Measurements from ENCODE around the gene C9orf72.

Gene C9orf72

DNA sequence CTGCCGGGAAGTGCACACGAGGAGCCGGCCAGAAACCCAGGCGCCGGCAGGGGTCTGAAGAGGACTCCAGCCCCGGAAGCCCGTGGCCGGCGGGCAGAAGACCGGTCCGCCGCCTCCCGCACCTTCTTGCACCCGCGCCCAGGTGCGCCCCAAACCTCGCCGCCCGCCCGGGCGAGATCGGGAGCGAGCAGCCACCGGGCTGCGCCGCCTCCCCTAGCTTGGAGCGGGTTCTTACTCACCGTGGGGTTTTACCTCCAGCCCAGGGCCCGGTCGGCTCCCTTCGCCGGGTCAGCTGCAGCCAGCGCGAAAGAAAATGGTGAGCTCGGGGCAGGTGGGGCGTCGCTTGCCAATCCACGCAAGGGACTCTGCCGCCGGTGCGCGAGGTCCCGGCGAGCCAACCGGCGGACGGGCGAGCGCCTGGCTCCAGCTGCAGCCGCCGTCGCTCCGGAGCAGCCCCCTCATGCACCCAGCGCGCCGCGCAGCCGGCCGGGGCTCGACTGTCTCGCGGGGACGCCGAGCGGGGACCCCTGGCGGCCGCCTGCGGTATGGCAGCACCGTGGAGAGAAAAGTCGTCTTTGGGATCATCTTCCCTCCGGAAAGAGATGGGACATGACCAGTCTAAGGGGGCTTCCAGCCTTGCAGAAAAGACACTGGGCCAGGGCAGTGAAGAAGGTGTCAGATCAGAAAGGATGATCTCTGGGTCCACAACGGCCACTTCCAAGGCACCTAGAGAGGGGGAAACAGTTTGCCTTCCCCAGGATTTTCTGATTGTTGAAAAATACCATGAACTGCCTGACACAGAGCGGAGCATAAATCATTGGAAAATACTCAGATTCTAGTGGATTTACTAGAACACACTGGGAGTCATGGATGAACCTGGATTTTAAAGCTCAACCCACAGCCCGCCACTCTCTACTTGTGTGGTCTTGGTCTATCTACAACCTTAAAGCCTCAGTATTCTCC lies 43.7 kb downstream of the C9orf72 start, which contains the start of gene MOB3B:
Gene MOB3B (minus strand): TSS at position 499 of the 963 bp plus-strand sequence. CDS start 74,264 bp downstream, outside the sequence.
- TF ChIP-seq TOX (CRISPR knock-in tag; IDR thresholded peaks at IDR 0.05; ENCODE audit: borderline replicate concordance), result no peak
- TF ChIP-seq, protein P1, sequence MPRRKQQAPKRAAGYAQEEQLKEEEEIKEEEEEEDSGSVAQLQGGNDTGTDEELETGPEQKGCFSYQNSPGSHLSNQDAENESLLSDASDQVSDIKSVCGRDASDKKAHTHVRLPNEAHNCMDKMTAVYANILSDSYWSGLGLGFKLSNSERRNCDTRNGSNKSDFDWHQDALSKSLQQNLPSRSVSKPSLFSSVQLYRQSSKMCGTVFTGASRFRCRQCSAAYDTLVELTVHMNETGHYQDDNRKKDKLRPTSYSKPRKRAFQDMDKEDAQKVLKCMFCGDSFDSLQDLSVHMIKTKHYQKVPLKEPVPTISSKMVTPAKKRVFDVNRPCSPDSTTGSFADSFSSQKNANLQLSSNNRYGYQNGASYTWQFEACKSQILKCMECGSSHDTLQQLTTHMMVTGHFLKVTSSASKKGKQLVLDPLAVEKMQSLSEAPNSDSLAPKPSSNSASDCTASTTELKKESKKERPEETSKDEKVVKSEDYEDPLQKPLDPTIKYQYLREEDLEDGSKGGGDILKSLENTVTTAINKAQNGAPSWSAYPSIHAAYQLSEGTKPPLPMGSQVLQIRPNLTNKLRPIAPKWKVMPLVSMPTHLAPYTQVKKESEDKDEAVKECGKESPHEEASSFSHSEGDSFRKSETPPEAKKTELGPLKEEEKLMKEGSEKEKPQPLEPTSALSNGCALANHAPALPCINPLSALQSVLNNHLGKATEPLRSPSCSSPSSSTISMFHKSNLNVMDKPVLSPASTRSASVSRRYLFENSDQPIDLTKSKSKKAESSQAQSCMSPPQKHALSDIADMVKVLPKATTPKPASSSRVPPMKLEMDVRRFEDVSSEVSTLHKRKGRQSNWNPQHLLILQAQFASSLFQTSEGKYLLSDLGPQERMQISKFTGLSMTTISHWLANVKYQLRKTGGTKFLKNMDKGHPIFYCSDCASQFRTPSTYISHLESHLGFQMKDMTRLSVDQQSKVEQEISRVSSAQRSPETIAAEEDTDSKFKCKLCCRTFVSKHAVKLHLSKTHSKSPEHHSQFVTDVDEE (CRISPR knock-in tag; IDR thresholded peaks at IDR 0.05), result 0 out of 2 replicates have a peak, but pooled peaks have one; percentile 26
- peak; percentile 98 for ATAC-seq

DNA sequence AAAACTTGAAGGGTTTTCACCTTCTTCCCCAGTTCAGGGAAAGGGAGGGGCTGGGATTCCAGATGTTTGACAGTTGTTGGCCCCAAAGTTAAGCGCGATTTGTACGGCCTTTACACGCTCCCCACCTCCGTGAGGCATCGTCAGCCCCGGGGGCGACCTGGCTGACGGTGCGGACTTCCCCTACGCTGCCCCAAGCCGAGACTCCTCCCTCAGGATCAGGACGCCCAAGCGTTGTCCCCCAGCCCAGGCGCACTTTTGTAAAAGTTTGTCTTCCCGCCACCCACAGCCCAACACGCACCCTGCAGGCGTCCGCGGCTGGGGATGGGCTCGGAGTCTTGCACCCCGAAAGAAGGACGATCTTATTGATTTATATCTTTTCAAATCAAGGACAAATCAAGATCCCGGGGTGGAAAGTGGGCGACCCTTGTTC lies 44.4 kb downstream of the C9orf72 start:
- peak; percentile 36 for ATAC-seq
- no peak for TF ChIP-seq BACH2 (CRISPR knock-in tag; IDR thresholded peaks at IDR 0.05; ENCODE audit: borderline replicate concordance)

DNA sequence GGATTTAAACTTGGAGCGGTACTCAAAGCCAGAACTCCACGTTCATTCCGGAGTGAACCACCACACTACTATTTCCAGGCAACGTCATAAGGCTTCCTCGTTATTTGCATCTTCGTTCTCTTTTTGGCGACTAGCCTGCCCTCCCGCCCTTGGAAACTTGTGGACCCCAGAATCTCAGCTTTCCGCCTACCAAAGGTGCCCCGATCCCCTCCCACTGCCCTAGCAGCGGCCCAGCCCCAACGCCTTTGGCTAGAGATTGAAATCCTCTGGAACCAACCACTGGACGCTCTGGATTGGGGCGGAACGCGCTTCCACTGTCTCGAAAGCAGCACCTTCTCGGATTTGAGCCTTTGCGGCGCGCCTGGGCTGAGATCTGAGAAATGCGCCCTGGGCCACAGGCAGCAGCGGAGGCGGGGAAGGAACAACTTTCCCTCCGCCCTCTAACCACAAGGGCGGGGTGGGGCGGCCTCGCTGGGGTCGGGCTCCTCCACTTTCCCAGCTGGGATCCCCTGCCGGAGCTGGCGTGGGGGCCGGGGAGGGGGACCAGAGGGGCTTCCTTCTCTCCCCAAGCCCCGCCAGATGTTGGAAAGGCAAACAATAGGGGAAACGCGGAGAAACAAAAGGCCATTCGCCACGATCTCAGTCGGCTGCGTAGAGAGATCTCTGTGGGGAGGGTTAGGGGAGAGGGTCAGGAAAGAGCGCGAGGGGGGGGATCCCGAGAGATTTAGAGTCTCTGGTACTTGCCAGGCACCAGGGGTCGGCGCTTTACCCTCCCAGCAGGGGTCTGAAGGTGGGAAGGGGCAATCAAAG lies 45.0 kb downstream of the C9orf72 start:
- no peak for ATAC-seq
- no peak for TF ChIP-seq ESRRG (CRISPR knock-in tag; IDR thresholded peaks at IDR 0.05)
- TF ChIP-seq TOX (CRISPR knock-in tag; IDR thresholded peaks at IDR 0.05; ENCODE audit: borderline replicate concordance), result no peak
- no peak for TF ChIP-seq OSR1 (CRISPR knock-in tag; IDR thresholded peaks at IDR 0.05)
- TF ChIP-seq, protein P2, sequence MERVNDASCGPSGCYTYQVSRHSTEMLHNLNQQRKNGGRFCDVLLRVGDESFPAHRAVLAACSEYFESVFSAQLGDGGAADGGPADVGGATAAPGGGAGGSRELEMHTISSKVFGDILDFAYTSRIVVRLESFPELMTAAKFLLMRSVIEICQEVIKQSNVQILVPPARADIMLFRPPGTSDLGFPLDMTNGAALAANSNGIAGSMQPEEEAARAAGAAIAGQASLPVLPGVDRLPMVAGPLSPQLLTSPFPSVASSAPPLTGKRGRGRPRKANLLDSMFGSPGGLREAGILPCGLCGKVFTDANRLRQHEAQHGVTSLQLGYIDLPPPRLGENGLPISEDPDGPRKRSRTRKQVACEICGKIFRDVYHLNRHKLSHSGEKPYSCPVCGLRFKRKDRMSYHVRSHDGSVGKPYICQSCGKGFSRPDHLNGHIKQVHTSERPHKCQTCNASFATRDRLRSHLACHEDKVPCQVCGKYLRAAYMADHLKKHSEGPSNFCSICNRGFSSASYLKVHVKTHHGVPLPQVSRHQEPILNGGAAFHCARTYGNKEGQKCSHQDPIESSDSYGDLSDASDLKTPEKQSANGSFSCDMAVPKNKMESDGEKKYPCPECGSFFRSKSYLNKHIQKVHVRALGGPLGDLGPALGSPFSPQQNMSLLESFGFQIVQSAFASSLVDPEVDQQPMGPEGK (CRISPR knock-in tag; IDR thresholded peaks at IDR 0.05; ENCODE audit: borderline replicate concordance), result no peak
- TF ChIP-seq ISL1 (CRISPR knock-in tag; IDR thresholded peaks at IDR 0.05), result no peak
- no peak for TF ChIP-seq ZNF565 (CRISPR knock-in tag; conservative IDR thresholded peaks at IDR 0.05; ENCODE audit: low read depth)
- no peak for TF ChIP-seq ARNTL (CRISPR knock-in tag; IDR thresholded peaks at IDR 0.05; ENCODE audit: borderline replicate concordance, low read depth)
- TF ChIP-seq PPARA (CRISPR knock-in tag; IDR thresholded peaks at IDR 0.05; ENCODE audit: borderline replicate concordance), result no peak

DNA sequence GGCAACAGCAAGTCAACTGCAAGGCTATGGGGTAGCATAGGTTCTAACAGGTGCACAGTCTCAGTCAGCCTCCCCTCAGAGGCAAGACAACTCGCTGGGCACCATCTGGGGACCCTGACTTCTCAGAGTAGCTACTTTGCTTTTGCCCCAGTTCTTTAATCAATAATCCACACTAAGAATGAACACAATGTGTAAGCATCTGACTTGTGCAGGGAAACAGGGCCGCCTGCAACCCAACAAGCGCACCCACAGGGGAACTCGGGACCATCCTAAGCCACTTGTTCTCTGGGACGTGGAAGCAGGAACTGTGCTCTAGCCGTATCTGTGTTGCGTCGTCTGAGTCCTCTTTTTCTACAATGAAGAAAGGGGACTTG lies 45.6 kb downstream of the C9orf72 start:
- TF ChIP-seq, protein P3, sequence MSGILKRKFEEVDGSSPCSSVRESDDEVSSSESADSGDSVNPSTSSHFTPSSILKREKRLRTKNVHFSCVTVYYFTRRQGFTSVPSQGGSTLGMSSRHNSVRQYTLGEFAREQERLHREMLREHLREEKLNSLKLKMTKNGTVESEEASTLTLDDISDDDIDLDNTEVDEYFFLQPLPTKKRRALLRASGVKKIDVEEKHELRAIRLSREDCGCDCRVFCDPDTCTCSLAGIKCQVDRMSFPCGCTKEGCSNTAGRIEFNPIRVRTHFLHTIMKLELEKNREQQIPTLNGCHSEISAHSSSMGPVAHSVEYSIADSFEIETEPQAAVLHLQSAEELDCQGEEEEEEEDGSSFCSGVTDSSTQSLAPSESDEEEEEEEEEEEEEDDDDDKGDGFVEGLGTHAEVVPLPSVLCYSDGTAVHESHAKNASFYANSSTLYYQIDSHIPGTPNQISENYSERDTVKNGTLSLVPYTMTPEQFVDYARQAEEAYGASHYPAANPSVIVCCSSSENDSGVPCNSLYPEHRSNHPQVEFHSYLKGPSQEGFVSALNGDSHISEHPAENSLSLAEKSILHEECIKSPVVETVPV (CRISPR knock-in tag; IDR thresholded peaks at IDR 0.05), result no peak
- TF ChIP-seq TOX (CRISPR knock-in tag; IDR thresholded peaks at IDR 0.05; ENCODE audit: borderline replicate concordance) (no peak), ESRRG (CRISPR knock-in tag; IDR thresholded peaks at IDR 0.05) (no peak), PPARA (CRISPR knock-in tag; IDR thresholded peaks at IDR 0.05; ENCODE audit: borderline replicate concordance) (no peak), RARB (CRISPR knock-in tag; IDR thresholded peaks at IDR 0.05) (no peak), SNAI2 (CRISPR knock-in tag; IDR thresholded peaks at IDR 0.05) (no peak)
- TF ChIP-seq, protein P2 (CRISPR knock-in tag; IDR thresholded peaks at IDR 0.05; ENCODE audit: borderline replicate concordance), result no peak
- ATAC-seq, result no peak

DNA sequence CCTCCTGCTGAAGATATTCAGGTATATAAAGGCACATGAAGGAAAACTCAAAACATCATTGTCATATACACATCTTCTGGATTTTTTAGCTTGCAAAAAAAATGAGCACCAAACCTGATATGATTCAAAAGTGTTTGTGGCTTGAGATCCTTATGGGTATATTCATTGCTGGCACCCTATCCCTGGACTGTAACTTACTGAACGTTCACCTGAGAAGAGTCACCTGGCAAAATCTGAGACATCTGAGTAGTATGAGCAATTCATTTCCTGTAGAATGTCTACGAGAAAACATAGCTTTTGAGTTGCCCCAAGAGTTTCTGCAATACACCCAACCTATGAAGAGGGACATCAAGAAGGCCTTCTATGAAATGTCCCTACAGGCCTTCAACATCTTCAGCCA lies 49.0 kb downstream of the C9orf72 start, which contains the start of gene IFNK:
Gene IFNK (plus strand): TSS at position 55 of the 400 bp plus-strand sequence. CDS start 47 bp downstream, at position 102.
- ATAC-seq, result no peak
- TF ChIP-seq, protein P1 (CRISPR knock-in tag; IDR thresholded peaks at IDR 0.05), result no peak
- TF ChIP-seq, protein P4, sequence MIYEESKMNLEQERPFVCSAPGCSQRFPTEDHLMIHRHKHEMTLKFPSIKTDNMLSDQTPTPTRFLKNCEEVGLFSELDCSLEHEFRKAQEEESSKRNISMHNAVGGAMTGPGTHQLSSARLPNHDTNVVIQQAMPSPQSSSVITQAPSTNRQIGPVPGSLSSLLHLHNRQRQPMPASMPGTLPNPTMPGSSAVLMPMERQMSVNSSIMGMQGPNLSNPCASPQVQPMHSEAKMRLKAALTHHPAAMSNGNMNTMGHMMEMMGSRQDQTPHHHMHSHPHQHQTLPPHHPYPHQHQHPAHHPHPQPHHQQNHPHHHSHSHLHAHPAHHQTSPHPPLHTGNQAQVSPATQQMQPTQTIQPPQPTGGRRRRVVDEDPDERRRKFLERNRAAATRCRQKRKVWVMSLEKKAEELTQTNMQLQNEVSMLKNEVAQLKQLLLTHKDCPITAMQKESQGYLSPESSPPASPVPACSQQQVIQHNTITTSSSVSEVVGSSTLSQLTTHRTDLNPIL (CRISPR knock-in tag; IDR thresholded peaks at IDR 0.05; ENCODE audit: low read depth), result no peak
- TF ChIP-seq PPARA (CRISPR knock-in tag; IDR thresholded peaks at IDR 0.05; ENCODE audit: borderline replicate concordance) (no peak), ISL1 (CRISPR knock-in tag; IDR thresholded peaks at IDR 0.05) (no peak)
